Coronary artery (tissue), 2 donors: ENCODE results near the gene TMEM132C.

ENCODE experiments used
- DNase-seq: peaks from one replicate; pipeline ENCODE4 v3.0.0-alpha.2; 2017; ENCODE audit warnings: low spot score
- H3K27ac ChIP-seq, 2 donors: fragments of 200-600 bp; sonication (generic); one replicate each; pipeline ENCODE4 v1.5.1; 2016 to 2019
- H3K4me3 ChIP-seq: fragments of 200-600 bp; sonication (generic); 2 replicates; pipeline ENCODE4 v1.5.1; 2016; ENCODE audit warnings: mild to moderate bottlenecking, moderate library complexity
- CTCF ChIP-seq: fragments of 200-600 bp; sonication (generic); IDR thresholded peaks from one replicate; pipeline ENCODE4 v1.5.1; 2019; ENCODE audit warnings: antibody characterized with exemption

Gene TMEM132C

GRCh38 chr12:128353301-128353700, 86.3 kb downstream of the TMEM132C start:
- DNase-seq, result no peak
- no peak for TF ChIP-seq CTCF
- Histone ChIP-seq H3K27ac (no peak overlapping the region), H3K4me3 (no peak overlapping the region)

GRCh38 chr12:128356547-128356946, 89.6 kb downstream of the TMEM132C start:
- Histone ChIP-seq H3K4me3 (no peak overlapping the region), H3K27ac (no peak overlapping the region)
- no peak for TF ChIP-seq CTCF
- no peak for DNase-seq

GRCh38 chr12:128361400-128361995, 94.5 kb downstream of the TMEM132C start:
- no peak for DNase-seq
- no peak for TF ChIP-seq CTCF
- Histone ChIP-seq H3K4me3 (no peak overlapping the region), H3K27ac (no peak overlapping the region)

GRCh38 chr12:128365032-128365431, 98.1 kb downstream of the TMEM132C start:
- TF ChIP-seq CTCF, result no peak
- DNase-seq, result no peak
- Histone ChIP-seq H3K4me3 (peak overlapping the region; percentile 67), H3K27ac (no peak overlapping the region)

- peak overlapping the region; percentile 67 for H3K4me3 ChIP-seq
- no peak overlapping the region for H3K27ac ChIP-seq
- TF ChIP-seq CTCF, result no peak
- DNase-seq, result peak; percentile 65
Measured at GRCh38 chr12:128365651-128366231, 98.8 kb downstream of the TMEM132C start.

- Histone ChIP-seq H3K4me3 (no peak overlapping the region), H3K27ac (no peak overlapping the region)
- DNase-seq, result no peak
- TF ChIP-seq CTCF, result no peak
Measured at GRCh38 chr12:128367961-128368360, 101.0 kb downstream of the TMEM132C start.

GRCh38 chr12:128381541-128381940, 114.6 kb downstream of the TMEM132C start:
- no peak overlapping the region for H3K4me3 ChIP-seq
- no peak for DNase-seq
- no peak overlapping the region for H3K27ac ChIP-seq

More at GRCh38 chr12:128381541-128381940, 114.6 kb downstream of the TMEM132C start:
- no peak for TF ChIP-seq CTCF
